ENCODE results near the gene HNRNPM.
"Not testable (repeated sequence)": the region's sequence is repeated elsewhere in the genome, so short reads cannot be mapped to it uniquely, and the experiment has no call there.

The HNRNPM gene

GRCh38 chr19:8513036-8513686 is 68.4 kb downstream of the HNRNPM start:
- no peak for DNase-seq

- peak; percentile 94 for DNase-seq
These were observed 69.1 kb downstream of the HNRNPM start, which contains the start of gene ZNF414 for GRCh38 chr19:8513687-8514504. Gene ZNF414, minus strand, starts transcription at chr19:8514167. Its CDS starts 121 bp downstream, at chr19:8514046.

DNA sequence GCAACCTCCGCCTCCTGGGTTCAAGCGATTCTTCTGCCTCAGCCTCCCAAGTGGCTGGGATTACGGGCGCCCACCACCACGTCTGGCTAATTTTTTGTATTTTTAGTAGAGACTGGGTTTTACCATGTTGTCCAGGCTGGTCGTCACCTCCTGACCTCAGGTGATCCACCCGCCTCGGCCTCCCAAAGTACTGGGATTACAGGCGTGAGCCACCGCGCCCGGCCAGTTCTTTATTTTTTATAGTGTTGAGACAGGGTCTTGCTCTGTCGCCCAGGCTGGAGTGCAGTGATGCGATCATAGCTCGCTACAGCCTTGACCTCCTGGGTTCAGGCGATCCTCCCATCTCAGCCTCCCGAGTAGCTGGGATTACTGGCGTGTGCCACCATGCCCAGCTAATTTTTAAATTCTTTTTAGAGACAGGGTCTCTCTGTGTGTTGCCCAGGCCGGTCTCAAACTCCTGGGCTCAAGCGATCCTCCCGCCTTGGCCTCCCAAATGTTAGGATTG is 69.8 kb downstream of the HNRNPM start:
- DNase-seq, result not testable (repeated sequence)

DNA sequence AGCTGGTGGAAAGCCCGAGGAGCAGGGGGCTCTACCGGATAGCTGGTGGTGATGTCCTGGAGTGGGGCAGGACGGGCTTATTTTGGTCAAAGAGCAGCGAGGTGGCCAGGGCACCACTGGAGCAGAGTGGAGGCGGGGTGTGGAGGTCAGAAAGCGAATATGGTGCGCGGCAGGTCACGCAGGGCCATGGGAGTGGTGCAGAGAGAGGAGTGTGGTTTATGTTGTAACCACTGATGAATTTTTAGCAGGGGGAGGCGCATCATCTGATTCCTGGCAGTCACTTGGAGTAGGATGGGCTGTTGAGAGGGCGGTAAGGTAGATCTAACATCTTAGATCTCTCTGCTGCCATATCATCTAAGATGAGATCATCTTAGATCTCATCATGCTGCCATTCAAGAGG is 70.5 kb downstream of the HNRNPM start:
- DNase-seq, result peak; percentile 13

GRCh38 chr19:8517551-8518442 is 73.0 kb downstream of the HNRNPM start:
- peak; percentile 13 for DNase-seq

DNA sequence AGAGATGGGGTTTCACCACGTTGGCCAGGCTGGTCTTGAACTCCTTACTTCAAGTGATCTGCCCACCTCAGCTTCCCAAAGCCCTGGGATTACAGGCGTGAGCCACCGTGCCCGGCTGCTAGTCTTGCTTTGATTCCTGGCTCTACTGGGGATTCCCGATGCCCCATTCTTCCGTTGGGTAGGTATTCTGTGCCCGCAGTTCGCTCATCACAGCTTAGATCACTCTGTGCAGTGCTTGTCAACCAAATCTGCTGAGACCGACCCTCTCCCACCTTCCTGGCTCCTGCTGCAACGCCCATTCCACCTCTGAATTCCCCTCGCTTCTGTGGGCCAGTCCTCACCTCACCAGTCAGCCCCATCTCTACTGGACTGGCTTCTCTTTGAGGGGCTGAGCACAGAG is 73.8 kb downstream of the HNRNPM start:
- no peak for DNase-seq

GRCh38 chr19:8519388-8519787 is 74.6 kb downstream of the HNRNPM start:
- no peak for DNase-seq

GRCh38 chr19:8525401-8525684 is 80.6 kb downstream of the HNRNPM start:
- DNase-seq, result no peak

- no peak for DNase-seq
These were observed 81.7 kb downstream of the HNRNPM start for GRCh38 chr19:8526345-8527091.

- no peak for DNase-seq
These were observed 83.7 kb downstream of the HNRNPM start for GRCh38 chr19:8528500-8528899.

DNA sequence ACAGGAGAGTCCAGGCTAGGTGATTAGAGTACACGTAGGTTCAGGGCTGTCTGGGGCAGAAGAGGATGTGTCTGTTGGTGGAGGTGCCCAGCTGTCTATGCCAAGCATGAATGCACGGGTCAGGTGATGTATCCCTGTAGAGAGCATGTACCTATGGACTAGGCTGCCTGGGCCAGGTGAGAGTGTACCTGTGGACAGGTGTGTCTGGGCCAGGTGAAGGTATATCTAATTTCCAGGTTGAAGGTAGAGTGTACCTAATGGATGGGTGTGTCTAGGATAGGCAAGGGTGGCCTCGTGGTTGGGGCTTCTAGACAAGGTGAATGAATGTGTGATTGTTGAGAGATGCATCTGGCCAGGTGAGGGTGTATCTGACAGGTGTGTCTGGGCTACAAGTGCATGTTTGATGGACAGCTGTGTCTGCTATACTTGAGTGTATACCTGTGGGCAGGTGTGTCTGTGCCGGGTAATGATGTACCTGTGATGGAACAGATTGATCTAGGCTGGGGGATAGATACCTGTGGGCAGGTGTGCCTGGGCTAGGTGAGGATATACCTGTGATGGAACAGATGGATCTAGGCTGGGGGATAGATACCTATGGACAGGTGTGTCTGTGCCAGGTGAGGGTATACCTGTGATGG is 84.7 kb downstream of the HNRNPM start:
- DNase-seq, result no peak

- DNase-seq, result no peak
These were observed 85.4 kb downstream of the HNRNPM start for GRCh38 chr19:8530061-8530679.

GRCh38 chr19:8531470-8531869 is 86.7 kb downstream of the HNRNPM start:
- no peak for DNase-seq

- no peak for DNase-seq
These were observed 87.5 kb downstream of the HNRNPM start for GRCh38 chr19:8532225-8532624.

- no peak for DNase-seq
These were observed 91.5 kb downstream of the HNRNPM start for GRCh38 chr19:8536282-8536681.

GRCh38 chr19:8537099-8537498 is 92.3 kb downstream of the HNRNPM start:
- no peak for DNase-seq

Data from effector CD8-positive, alpha-beta T cell (primary cell).